Measurements from ENCODE around the gene DKK3.

The DKK3 gene

DNA sequence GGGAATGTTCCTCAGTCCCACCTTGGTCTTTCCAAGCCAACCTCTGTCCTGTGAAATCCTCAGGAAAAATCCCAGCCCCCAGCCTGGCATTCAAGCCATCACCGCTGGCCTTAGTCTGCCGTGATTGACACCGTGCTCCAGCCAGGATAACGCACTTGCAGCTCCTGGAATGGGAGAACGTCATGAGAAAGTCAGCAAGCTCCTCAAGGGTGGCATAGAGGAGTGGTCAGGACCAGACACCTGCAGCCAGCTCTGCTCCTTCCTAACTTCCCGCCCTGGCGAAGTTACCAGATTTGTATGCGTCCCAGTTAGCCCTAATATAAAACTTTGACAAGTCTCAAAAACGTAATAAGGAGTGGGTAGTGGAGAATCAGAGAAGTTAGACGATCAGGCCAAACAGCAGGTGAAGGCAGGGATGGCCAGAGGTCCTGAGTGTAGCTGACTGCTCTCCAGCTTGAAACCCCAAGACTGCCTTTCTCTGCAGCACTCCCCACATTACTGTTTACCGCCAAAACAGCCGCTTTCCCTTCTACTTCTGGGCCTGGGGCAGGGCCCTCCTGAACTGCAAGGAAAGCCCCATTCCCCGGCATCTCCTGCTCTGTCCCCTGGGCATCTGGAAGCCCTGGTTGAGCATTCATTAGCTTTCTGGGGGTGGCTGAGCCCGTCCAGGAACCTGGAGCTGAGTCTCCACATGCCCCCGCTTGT is 1.3 kb upstream of the DKK3 start:
- H3K27ac ChIP-seq (ENCODE audit: low read depth, low read length): no peak overlapping the region
- H3K4me1 ChIP-seq (ENCODE audit: insufficient read depth, low read length): peaks cover 11% of the 10 kb centered on the region
- H3K9ac ChIP-seq (ENCODE audit: low read length): no peak overlapping the region
- H3K36me3 ChIP-seq (ENCODE audit: insufficient read depth, low read length): no peaks in the 10 kb centered on the region
- H3K27me3 ChIP-seq (ENCODE audit: control insufficient read depth in 1 of 2, insufficient read depth in 2 of 2, low read length in 2 of 2): peaks cover 10 to 16% of the 10 kb centered on the region in 2 donors
- no peaks in the 10 kb centered on the region for H3K9me3 ChIP-seq (ENCODE audit: low read length)
- peak overlapping the region in 1 of 2 donors; percentile 29 for H3K4me3 ChIP-seq (ENCODE audit: low read depth in 1 of 2, low read length in 2 of 2)

DNA sequence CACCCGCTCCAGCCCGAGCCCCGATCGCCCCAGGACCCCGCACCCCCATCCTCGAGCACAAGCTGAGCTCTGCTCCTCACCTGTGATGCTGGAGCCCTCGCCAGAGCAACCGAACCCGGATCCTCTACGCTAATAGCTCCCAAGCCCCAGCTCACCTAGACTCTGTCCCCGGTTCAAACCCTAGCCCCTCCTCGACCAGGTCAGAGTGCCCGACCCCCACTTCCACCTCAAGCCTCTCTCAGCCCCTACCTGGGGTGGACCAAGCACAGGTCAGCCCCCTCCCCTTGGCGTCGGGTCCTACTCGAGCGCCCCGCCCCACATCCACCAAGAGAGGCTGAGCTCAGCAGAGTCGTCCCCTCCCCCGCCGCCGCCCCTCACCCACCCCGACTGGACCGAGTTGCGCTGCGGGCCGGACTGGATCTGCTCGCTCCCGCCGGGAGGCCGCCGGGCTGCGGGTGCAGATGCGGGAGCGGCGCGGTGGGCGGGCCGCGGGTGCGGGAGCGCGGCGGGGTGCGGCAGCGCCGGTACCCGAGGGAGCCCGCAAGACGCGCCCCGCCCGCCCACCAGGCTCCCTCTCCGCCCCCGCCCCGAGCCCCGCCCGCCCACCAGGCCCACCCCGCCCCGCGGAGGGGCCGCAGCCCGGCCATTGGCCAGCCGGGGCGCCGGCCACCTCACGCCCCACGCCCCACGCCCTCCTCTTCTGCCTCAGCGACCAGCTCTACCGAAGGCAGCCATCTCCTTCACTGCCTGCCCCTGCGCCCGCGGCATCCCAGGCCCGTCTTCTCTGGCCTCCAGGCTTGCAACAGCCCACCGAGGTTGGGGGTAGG is 577 bp upstream of the DKK3 start:
- Histone ChIP-seq H3K27me3 (ENCODE audit: control insufficient read depth in 1 of 2, insufficient read depth in 2 of 2, low read length in 2 of 2) (peaks cover 10 to 16% of the 10 kb centered on the region in 2 donors), H3K27ac (ENCODE audit: low read depth, low read length) (peak overlapping the region; percentile 29)

DNA sequence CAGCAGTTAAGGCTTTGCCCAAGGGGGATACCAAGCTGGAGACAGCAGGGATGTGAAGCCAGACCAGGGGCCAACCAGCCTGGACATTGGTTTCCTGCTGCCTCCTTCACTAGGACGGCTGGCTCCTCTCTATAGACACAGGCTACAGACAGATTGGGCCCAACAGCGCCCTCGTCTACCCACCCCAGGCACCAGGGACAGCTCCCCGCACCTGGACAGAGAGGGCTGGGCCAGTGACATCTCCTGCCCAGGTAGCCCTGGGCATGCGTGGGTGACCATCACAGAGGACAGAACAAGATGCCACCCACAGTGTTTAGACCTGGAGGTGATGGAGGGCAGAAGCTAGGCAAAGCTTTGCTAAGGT is 1.2 kb downstream of the DKK3 start:
- peaks cover 11% of the 10 kb centered on the region for H3K4me1 ChIP-seq (ENCODE audit: insufficient read depth, low read length)
- H3K9me3 ChIP-seq (ENCODE audit: low read length): no peaks in the 10 kb centered on the region
- no peaks in the 10 kb centered on the region for H3K36me3 ChIP-seq (ENCODE audit: insufficient read depth, low read length)
- no peak overlapping the region for H3K27ac ChIP-seq (ENCODE audit: low read depth, low read length)
- peaks cover 10 to 16% of the 10 kb centered on the region in 2 donors for H3K27me3 ChIP-seq (ENCODE audit: control insufficient read depth in 1 of 2, insufficient read depth in 2 of 2, low read length in 2 of 2)
- peak overlapping the region in 1 of 2 donors; percentile 69 for H3K4me3 ChIP-seq (ENCODE audit: low read depth in 1 of 2, low read length in 2 of 2)
- H3K9ac ChIP-seq (ENCODE audit: low read length): no peak overlapping the region

More for the DNA sequence above, 577 bp upstream of the DKK3 start:
- no peak overlapping the region for H3K9ac ChIP-seq (ENCODE audit: low read length)
- H3K4me3 ChIP-seq (ENCODE audit: low read depth in 1 of 2, low read length in 2 of 2): peak overlapping the region; percentile 43 to 54
- H3K4me1 ChIP-seq (ENCODE audit: insufficient read depth, low read length): peaks cover 11% of the 10 kb centered on the region
- no peaks in the 10 kb centered on the region for H3K9me3 ChIP-seq (ENCODE audit: low read length)
- H3K36me3 ChIP-seq (ENCODE audit: insufficient read depth, low read length): no peaks in the 10 kb centered on the region

DNA sequence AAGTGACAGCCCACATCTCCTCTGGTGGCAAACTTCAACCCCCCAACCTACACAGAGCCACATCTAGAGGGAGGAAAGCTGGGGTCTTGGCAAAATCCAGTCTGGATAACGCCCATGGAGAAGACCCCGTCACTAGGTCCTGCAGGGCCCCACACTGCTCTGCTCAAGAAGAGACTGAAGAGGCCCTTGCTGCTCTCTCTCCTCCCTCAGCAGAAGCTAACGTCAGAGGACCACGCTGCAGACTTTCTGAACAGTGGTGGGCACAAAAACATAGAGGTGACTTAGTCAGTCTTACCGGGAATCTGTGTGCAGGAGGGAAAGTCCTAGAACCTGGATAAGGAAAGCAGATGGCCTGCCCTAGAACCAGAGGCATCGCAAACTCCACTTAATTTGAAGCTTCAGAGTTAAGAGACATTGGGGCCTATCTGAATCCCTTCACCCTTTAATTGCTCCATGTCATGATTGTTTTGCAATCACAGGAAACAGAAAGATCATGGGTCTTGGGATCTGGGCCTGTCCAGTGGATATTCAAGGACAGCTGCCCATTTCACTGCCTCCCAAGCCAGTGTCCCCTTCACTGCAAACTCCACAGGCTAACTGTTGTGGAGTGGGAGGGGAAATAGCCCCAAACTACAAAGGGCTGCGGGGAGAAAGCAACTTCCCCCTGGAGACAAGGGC is 1.7 kb downstream of the DKK3 start:
- Histone ChIP-seq H3K4me3 (ENCODE audit: low read depth in 1 of 2, low read length in 2 of 2) (no peak overlapping the region), H3K27ac (ENCODE audit: low read depth, low read length) (no peak overlapping the region), H3K4me1 (ENCODE audit: insufficient read depth, low read length) (peaks cover 11% of the 10 kb centered on the region), H3K27me3 (ENCODE audit: control insufficient read depth in 1 of 2, insufficient read depth in 2 of 2, low read length in 2 of 2) (peaks cover 10 to 16% of the 10 kb centered on the region in 2 donors), H3K36me3 (ENCODE audit: insufficient read depth, low read length) (no peaks in the 10 kb centered on the region), H3K9ac (ENCODE audit: low read length) (no peak overlapping the region), H3K9me3 (ENCODE audit: low read length) (no peaks in the 10 kb centered on the region)

DNA sequence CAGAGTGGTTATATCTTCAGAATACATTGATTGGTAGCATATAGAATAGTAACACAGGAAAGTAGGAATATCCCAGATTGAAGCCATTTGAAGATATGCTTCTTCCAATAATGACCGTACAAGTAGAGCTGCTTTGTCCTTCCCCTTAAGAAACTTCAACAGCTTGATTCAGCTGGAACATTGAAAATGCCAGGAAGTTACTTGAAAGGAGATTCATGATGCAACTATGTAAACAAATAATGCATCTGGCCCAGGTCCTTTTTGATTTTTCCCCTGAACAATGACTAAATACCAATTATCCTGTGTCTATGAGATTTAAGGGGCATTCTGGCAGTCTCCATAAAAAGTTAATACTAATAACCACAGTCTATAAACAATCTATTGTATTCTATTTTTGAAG is 3.0 kb downstream of the DKK3 start:
- Histone ChIP-seq H3K9me3 (ENCODE audit: low read length) (no peaks in the 10 kb centered on the region), H3K27ac (ENCODE audit: low read depth, low read length) (no peak overlapping the region), H3K4me3 (ENCODE audit: low read depth in 1 of 2, low read length in 2 of 2) (no peak overlapping the region), H3K36me3 (ENCODE audit: insufficient read depth, low read length) (no peaks in the 10 kb centered on the region), H3K9ac (ENCODE audit: low read length) (no peak overlapping the region), H3K4me1 (ENCODE audit: insufficient read depth, low read length) (peaks cover 11% of the 10 kb centered on the region), H3K27me3 (ENCODE audit: control insufficient read depth in 1 of 2, insufficient read depth in 2 of 2, low read length in 2 of 2) (peaks cover 10 to 16% of the 10 kb centered on the region in 2 donors)

DNA sequence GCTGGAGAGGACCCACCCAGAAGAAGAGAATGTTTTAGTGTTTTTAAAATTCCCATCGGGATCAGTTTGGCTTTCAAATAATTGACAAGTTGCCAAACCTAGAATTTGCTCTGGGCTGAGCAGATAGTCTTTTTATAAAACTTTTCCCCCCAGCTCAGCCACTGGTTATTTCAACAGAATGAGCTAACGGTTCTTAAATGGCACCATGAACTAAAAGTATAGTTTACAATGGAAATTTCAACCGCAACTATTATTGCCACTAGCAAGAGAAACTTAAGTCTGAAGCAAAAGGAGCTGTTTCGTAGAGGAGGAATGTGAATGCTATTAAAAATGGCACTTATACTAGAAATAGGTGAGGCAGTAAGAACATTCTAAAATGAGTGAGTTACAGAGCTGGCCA is 3.4 kb downstream of the DKK3 start:
- Histone ChIP-seq H3K4me3 (ENCODE audit: low read depth in 1 of 2, low read length in 2 of 2) (no peak overlapping the region), H3K36me3 (ENCODE audit: insufficient read depth, low read length) (no peaks in the 10 kb centered on the region), H3K27me3 (ENCODE audit: control insufficient read depth in 1 of 2, insufficient read depth in 2 of 2, low read length in 2 of 2) (peaks cover 10 to 16% of the 10 kb centered on the region in 2 donors), H3K9ac (ENCODE audit: low read length) (no peak overlapping the region), H3K9me3 (ENCODE audit: low read length) (no peaks in the 10 kb centered on the region), H3K4me1 (ENCODE audit: insufficient read depth, low read length) (peaks cover 11% of the 10 kb centered on the region), H3K27ac (ENCODE audit: low read depth, low read length) (no peak overlapping the region)

DNA sequence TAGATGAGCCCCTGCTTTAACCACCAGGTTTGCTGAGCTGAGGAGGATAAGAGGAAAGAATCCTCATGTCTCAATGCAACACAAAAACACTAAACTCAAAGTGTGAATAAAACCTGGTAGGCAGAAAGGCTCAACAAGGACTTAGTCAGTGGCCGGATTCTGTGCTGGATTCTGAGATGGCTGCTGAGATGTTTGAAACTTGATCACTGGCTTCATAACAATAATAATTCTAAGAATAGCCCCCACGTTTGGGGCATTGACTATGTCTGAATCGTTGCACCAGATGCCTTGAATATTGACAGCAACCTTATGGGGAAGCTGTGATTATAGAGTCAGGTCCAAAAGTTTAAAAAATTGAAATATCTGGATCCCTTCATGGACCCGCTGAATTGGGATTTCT is 4.6 kb downstream of the DKK3 start:
- Histone ChIP-seq H3K9me3 (ENCODE audit: low read length) (no peaks in the 10 kb centered on the region), H3K36me3 (ENCODE audit: insufficient read depth, low read length) (no peaks in the 10 kb centered on the region), H3K4me1 (ENCODE audit: insufficient read depth, low read length) (peaks cover 6% of the 10 kb centered on the region), H3K4me3 (ENCODE audit: low read depth in 1 of 2, low read length in 2 of 2) (no peak overlapping the region), H3K27ac (ENCODE audit: low read depth, low read length) (no peak overlapping the region), H3K27me3 (ENCODE audit: control insufficient read depth in 1 of 2, insufficient read depth in 2 of 2, low read length in 2 of 2) (peaks cover 10 to 14% of the 10 kb centered on the region in 2 donors), H3K9ac (ENCODE audit: low read length) (no peak overlapping the region)

DNA sequence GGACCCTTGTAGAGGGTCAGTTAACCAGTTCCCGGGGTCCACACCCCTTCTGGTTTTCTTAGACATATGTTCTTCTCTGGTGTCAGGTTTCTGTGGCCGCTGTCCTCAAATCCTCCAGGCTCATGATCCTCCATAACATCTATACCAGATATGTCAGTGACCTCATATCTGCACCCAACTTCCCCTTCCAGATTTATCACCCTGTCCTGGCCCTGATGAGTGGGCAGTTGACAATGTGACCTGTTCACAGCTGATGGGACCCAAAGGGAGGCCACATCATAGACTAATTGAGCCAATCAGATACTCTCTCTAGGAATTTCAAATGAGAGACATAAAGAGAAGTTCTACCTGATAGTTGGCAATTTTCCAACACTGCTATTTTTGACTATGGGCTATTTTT is 5.1 kb downstream of the DKK3 start:
- peaks cover 6% of the 10 kb centered on the region for H3K4me1 ChIP-seq (ENCODE audit: insufficient read depth, low read length)
- no peak overlapping the region for H3K27ac ChIP-seq (ENCODE audit: low read depth, low read length)
- peaks cover 9 to 10% of the 10 kb centered on the region in 2 donors for H3K27me3 ChIP-seq (ENCODE audit: control insufficient read depth in 1 of 2, insufficient read depth in 2 of 2, low read length in 2 of 2)
- no peak overlapping the region for H3K9ac ChIP-seq (ENCODE audit: low read length)
- H3K36me3 ChIP-seq (ENCODE audit: insufficient read depth, low read length): no peaks in the 10 kb centered on the region
- no peaks in the 10 kb centered on the region for H3K9me3 ChIP-seq (ENCODE audit: low read length)
- no peak overlapping the region for H3K4me3 ChIP-seq (ENCODE audit: low read depth in 1 of 2, low read length in 2 of 2)

DNA sequence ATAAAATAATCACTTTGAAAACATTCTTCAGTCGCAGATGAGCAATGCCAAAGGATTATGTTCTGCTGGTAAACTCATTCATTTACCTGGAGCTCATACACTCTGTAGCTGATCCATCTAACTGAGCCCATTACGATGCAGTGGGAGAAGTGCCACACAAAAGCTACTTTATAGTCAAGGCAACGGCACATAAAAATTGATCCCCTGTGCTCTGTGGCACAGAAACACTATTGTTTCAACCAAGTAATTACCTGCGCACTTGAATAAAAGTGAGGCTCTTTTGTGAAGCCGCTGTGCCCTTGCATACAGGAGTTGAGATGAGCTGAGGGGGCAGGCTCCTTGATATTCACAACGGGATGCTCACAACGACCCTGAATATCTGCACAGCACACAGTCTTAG is 7.2 kb downstream of the DKK3 start:
- Histone ChIP-seq H3K4me1 (ENCODE audit: insufficient read depth, low read length) (no peaks in the 10 kb centered on the region), H3K27me3 (ENCODE audit: control insufficient read depth in 1 of 2, insufficient read depth in 2 of 2, low read length in 2 of 2) (no peaks in the 10 kb centered on the region), H3K27ac (ENCODE audit: low read depth, low read length) (no peak overlapping the region), H3K4me3 (ENCODE audit: low read depth in 1 of 2, low read length in 2 of 2) (no peak overlapping the region), H3K9me3 (ENCODE audit: low read length) (no peaks in the 10 kb centered on the region), H3K9ac (ENCODE audit: low read length) (no peak overlapping the region), H3K36me3 (ENCODE audit: insufficient read depth, low read length) (peaks cover 5% of the 10 kb centered on the region)

DNA sequence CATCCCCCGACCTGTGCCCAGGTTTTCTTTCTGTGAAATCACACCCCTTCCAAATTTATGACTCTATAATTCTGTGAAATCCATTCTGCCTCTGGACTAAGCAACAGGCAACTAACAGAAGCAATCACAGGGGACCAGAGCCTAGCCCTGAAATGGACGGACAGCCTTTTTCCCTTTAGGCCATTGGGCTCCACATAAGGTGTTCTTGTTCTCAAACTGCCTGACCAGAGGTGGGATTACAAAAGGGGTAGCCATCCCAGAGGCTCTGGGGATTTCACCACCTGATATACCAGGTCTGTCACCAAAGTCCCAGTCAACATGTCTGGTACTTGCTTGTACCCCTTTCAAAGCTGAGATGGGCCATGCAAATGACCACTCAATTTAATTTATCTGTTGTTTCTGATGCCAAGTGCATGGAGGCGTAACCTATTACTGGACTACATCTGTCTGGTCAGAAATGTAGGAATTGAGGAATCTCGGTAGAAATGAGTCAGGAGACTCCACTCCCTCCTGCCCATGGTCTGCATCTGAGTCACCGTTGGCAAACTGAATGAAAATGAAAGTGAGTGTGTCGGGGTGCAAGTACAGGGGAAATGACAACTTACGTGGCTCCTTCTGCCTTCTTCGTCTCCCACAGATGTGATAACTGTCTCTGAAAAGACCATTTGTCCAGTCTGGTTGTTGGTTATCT is 10.2 kb downstream of the DKK3 start:
- no peak overlapping the region for H3K9ac ChIP-seq (ENCODE audit: low read length)

DNA sequence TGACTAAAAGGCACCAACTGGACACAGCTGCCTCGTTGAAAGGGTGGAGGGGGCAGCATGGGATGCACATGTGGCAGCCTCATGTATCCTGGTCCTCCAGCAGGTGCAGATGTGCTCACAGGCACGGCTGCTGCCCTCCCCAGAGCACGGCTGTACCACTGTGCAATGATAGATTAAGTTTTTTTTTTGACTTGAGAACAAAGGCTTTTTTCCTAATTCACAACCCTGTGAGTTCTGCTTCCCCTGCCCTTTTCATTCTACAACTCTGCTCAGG is 11.4 kb downstream of the DKK3 start:
- Histone ChIP-seq H3K4me1 (ENCODE audit: insufficient read depth, low read length) (peaks cover 6% of the 10 kb centered on the region), H3K27ac (ENCODE audit: low read depth, low read length) (no peak overlapping the region), H3K4me3 (ENCODE audit: low read depth in 1 of 2, low read length in 2 of 2) (no peak overlapping the region), H3K36me3 (ENCODE audit: insufficient read depth, low read length) (peaks cover 5% of the 10 kb centered on the region), H3K9me3 (ENCODE audit: low read length) (no peaks in the 10 kb centered on the region), H3K9ac (ENCODE audit: low read length) (no peak overlapping the region), H3K27me3 (ENCODE audit: control insufficient read depth in 1 of 2, insufficient read depth in 2 of 2, low read length in 2 of 2) (no peaks in the 10 kb centered on the region)

More for the DNA sequence above, 10.2 kb downstream of the DKK3 start:
- no peaks in the 10 kb centered on the region for H3K9me3 ChIP-seq (ENCODE audit: low read length)
- no peak overlapping the region for H3K27ac ChIP-seq (ENCODE audit: low read depth, low read length)
- H3K36me3 ChIP-seq (ENCODE audit: insufficient read depth, low read length): peaks cover 5% of the 10 kb centered on the region
- no peaks in the 10 kb centered on the region for H3K27me3 ChIP-seq (ENCODE audit: control insufficient read depth in 1 of 2, insufficient read depth in 2 of 2, low read length in 2 of 2)
- no peak overlapping the region for H3K4me3 ChIP-seq (ENCODE audit: low read depth in 1 of 2, low read length in 2 of 2)
- peaks cover 6% of the 10 kb centered on the region for H3K4me1 ChIP-seq (ENCODE audit: insufficient read depth, low read length)

All from muscle layer of colon (tissue), 2 donors.